ENCODE results near the gene SGIP1. TPM values are rescaled to one million over a fixed set of nuclear protein-coding genes. Genes with fewer than 3 reads are reported as not detected.

The SGIP1 gene, protein sequence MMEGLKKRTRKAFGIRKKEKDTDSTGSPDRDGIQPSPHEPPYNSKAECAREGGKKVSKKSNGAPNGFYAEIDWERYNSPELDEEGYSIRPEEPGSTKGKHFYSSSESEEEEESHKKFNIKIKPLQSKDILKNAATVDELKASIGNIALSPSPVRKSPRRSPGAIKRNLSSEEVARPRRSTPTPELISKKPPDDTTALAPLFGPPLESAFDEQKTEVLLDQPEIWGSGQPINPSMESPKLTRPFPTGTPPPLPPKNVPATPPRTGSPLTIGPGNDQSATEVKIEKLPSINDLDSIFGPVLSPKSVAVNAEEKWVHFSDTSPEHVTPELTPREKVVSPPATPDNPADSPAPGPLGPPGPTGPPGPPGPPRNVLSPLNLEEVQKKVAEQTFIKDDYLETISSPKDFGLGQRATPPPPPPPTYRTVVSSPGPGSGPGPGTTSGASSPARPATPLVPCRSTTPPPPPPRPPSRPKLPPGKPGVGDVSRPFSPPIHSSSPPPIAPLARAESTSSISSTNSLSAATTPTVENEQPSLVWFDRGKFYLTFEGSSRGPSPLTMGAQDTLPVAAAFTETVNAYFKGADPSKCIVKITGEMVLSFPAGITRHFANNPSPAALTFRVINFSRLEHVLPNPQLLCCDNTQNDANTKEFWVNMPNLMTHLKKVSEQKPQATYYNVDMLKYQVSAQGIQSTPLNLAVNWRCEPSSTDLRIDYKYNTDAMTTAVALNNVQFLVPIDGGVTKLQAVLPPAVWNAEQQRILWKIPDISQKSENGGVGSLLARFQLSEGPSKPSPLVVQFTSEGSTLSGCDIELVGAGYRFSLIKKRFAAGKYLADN
- total RNA-seq = 12.4 TPM
- long read RNA-seq, partial matches to known transcripts = 1 of 8 reads
- long read RNA-seq, other reads (novel, unspliced or antisense) = 7 of 8 reads

DNA sequence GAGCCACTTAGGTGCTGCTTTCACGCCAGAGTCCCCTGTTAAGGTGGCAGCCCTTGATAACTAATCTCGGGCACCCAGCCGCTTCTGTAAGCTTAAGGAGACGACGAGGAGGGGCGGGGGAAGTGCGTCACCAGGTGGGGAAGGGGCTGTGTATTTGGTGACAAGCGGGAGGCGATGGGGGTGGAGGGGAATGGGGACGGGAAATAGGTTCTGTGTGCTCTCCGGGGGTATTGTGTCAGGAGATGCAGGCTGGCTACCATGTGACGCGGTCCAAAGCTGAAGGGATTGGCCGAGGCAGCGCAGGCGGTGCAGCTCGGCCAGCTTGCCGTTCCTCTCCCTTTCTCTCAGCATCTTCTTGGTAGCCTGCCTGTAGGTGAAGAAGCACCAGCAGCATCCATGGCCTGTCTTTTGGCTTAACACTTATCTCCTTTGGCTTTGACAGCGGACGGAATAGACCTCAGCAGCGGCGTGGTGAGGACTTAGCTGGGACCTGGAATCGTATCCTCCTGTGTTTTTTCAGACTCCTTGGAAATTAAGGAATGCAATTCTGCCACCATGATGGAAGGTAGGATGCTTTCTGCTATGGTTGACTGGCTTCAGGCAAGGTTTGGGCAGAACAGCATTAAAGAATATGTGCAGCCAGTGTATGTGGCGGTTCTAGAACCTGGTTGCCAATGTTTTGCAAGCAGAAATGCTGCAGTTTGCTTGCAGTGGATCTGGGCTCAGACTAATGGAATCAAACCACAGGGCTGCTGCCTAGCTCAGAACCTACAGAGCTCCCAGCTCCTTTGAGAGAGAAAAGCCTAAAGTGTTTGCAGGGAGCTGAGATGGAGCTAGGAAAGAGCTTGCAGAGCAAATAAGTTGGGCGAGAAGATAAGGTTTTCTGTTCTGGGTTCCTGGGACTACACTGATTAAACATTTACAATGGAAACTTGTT lies at the start of gene SGIP1:
TSS of gene SGIP1 (plus strand) at position 350 of the 937 bp plus-strand sequence. CDS start at position 556, 206 bp downstream.
- DNase-seq (peak; percentile 48), ATAC-seq (peak; percentile 79 to 86)
- Histone ChIP-seq H3K9me3 (no peaks in the 10 kb centered on the region), H3K4me1 (peaks cover 16% of the 10 kb centered on the region), H3K4me3 (peak within 1 kb of the TSS; percentile 50), H3K27me3 (ENCODE audit: low read depth) (peaks cover 10% of the 10 kb centered on the region), H3K27ac (peak within 1 kb of the TSS; percentile 65), H3K36me3 (no peaks in the 10 kb centered on the region)
- intact Hi-C loops (cut with DNase I) = no loop called here
- TF ChIP-seq, protein P1, sequence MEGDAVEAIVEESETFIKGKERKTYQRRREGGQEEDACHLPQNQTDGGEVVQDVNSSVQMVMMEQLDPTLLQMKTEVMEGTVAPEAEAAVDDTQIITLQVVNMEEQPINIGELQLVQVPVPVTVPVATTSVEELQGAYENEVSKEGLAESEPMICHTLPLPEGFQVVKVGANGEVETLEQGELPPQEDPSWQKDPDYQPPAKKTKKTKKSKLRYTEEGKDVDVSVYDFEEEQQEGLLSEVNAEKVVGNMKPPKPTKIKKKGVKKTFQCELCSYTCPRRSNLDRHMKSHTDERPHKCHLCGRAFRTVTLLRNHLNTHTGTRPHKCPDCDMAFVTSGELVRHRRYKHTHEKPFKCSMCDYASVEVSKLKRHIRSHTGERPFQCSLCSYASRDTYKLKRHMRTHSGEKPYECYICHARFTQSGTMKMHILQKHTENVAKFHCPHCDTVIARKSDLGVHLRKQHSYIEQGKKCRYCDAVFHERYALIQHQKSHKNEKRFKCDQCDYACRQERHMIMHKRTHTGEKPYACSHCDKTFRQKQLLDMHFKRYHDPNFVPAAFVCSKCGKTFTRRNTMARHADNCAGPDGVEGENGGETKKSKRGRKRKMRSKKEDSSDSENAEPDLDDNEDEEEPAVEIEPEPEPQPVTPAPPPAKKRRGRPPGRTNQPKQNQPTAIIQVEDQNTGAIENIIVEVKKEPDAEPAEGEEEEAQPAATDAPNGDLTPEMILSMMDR (IDR thresholded peaks at IDR 0.05) = no peak

DNA sequence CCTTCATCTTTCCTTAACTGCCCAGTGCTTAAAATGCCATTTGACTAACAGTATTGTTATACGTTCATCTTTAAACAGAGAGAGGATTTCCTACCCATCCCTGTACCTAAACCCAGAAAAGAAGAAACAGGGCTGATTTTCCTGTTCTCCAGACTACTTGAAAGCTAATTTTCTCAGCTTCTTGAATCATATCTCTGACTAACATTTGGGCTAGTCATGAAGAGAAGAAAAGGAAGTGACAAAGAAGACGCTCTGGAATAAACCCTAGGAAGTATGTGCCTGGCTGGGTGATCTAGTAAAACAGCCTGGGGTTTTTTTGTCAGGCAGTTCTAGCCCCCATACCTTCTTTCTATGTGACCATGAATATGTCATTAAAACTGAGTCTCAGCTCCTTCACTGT lies 44.8 kb upstream of the SGIP1 start:
- H3K27me3 ChIP-seq (ENCODE audit: low read depth) = no peaks in the 10 kb centered on the region
- ATAC-seq (no peak), DNase-seq (no peak)
- no peaks in the 10 kb centered on the region for H3K4me1 ChIP-seq
- H3K36me3 ChIP-seq = no peaks in the 10 kb centered on the region
- H3K9me3 ChIP-seq = no peaks in the 10 kb centered on the region
- no peak overlapping the region for H3K4me3 ChIP-seq
- H3K27ac ChIP-seq = no peak overlapping the region
- intact Hi-C loops (cut with DNase I) = no loop called here
- TF ChIP-seq, protein P1 (IDR thresholded peaks at IDR 0.05) = no peak

DNA sequence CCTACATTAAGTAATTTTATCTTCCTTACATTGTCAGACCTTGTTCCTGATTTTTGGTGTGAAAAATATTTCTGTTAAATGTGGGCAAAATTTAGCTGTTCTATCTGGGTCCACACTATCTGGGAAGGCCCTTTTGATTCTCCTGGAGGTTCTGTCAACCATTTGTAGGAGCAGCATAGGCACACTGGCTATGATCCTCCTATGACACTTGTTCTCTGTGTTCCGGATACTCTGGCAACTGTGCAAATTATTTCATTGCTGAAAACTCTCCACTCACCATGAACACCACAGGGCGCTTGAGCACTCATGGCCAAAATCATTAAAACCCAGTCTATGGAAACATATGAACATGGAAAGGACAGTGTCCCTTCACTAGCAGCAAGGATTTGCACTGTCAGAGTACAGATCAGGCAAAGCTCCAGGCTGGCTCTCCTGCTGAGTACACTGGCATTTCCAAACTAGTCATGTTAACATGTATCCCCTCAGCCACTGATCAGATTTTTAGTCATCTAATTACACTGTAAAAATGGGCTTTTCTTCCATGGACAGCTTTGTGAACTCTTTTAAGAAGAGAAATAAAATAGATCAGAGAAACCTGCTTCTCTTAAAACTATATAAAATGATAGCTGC lies 43.9 kb upstream of the SGIP1 start:
- intact Hi-C loops (cut with DNase I) = no loop called here
- Histone ChIP-seq H3K9me3 (no peaks in the 10 kb centered on the region), H3K36me3 (no peaks in the 10 kb centered on the region), H3K27me3 (ENCODE audit: low read depth) (no peaks in the 10 kb centered on the region), H3K4me3 (no peak overlapping the region), H3K27ac (no peak overlapping the region), H3K4me1 (no peaks in the 10 kb centered on the region)
- TF ChIP-seq, protein P1 (IDR thresholded peaks at IDR 0.05) = no peak
- ATAC-seq = no peak
- DNase-seq = no peak

DNA sequence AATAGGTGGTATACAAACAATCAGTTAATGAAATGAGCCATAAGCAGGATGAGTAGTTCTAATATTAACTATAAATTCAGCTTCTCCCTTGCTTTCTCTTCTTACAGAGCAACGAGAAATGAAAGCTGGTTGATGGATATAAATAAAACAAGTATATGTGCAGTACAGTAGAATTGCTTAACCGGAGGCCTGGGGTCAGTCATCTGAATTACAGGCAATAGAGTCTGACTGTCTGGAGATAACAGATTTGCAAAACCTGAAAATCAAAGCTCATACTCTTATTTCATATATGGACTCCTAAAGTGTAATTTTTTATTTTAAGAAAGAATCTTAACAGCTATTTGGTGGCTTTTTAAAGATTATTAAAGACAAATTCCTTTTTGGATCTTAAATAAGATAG lies 43.1 kb upstream of the SGIP1 start:
- no peaks in the 10 kb centered on the region for H3K4me1 ChIP-seq
- intact Hi-C loops (cut with DNase I) = no loop called here
- H3K36me3 ChIP-seq = no peaks in the 10 kb centered on the region
- ATAC-seq = no peak
- H3K4me3 ChIP-seq = no peak overlapping the region
- H3K27me3 ChIP-seq (ENCODE audit: low read depth) = no peaks in the 10 kb centered on the region
- H3K27ac ChIP-seq = no peak overlapping the region
- TF ChIP-seq, protein P1 (IDR thresholded peaks at IDR 0.05) = no peak
- no peak for DNase-seq
- H3K9me3 ChIP-seq = no peaks in the 10 kb centered on the region
